Hematopoietic multipotent progenitor cell treated with erythropoietin and hydrocortisone succinate and interleukin-3 and kit ligand, for 4 days (in vitro differentiated cells): ENCODE data around the gene CC2D2A.

Experiments
- DNase-seq: peaks from one replicate; pipeline ENCODE4 v3.0.0-alpha.2; 2015

Gene CC2D2A

GRCh38 chr4:15521442-15522039, 51.9 kb downstream of the CC2D2A start:
- DNase-seq: no peak

GRCh38 chr4:15525080-15525479, 55.4 kb downstream of the CC2D2A start:
- no peak for DNase-seq

GRCh38 chr4:15526924-15527592, 57.4 kb downstream of the CC2D2A start:
- no peak for DNase-seq

- DNase-seq: peak; percentile 65
Measured at GRCh38 chr4:15531792-15532191, 62.1 kb downstream of the CC2D2A start.

- no peak for DNase-seq
Measured at GRCh38 chr4:15533817-15534216, 64.1 kb downstream of the CC2D2A start.

GRCh38 chr4:15535599-15535998, 65.9 kb downstream of the CC2D2A start:
- DNase-seq: no peak

- no peak for DNase-seq
Measured at GRCh38 chr4:15536552-15537499, 67.1 kb downstream of the CC2D2A start.

- DNase-seq: no peak
Measured at GRCh38 chr4:15541941-15542340, 72.3 kb downstream of the CC2D2A start.

- no peak for DNase-seq
Measured at GRCh38 chr4:15542760-15543159, 73.1 kb downstream of the CC2D2A start.

- DNase-seq: no peak
Measured at GRCh38 chr4:15543537-15544247, 74.0 kb downstream of the CC2D2A start.

- DNase-seq: no peak
Measured at GRCh38 chr4:15544248-15544729, 74.6 kb downstream of the CC2D2A start.

- DNase-seq: no peak
Measured at GRCh38 chr4:15545371-15545770, 75.7 kb downstream of the CC2D2A start.

GRCh38 chr4:15547392-15547791, 77.7 kb downstream of the CC2D2A start:
- no peak for DNase-seq

- peak; percentile 15 for DNase-seq
Measured at GRCh38 chr4:15550491-15550890, 80.8 kb downstream of the CC2D2A start.

GRCh38 chr4:15551740-15552446, 82.2 kb downstream of the CC2D2A start:
- DNase-seq: no peak

- DNase-seq: no peak
Measured at GRCh38 chr4:15552557-15553362, 83.1 kb downstream of the CC2D2A start.

- no peak for DNase-seq
Measured at GRCh38 chr4:15556511-15557092, 86.9 kb downstream of the CC2D2A start.

GRCh38 chr4:15557786-15558550, 88.3 kb downstream of the CC2D2A start:
- no peak for DNase-seq

GRCh38 chr4:15558561-15558960, 88.9 kb downstream of the CC2D2A start:
- no peak for DNase-seq

- no peak for DNase-seq
Measured at GRCh38 chr4:15562114-15562513, 92.4 kb downstream of the CC2D2A start.
